Measurements from ENCODE around the gene PHACTR4.

DNA sequence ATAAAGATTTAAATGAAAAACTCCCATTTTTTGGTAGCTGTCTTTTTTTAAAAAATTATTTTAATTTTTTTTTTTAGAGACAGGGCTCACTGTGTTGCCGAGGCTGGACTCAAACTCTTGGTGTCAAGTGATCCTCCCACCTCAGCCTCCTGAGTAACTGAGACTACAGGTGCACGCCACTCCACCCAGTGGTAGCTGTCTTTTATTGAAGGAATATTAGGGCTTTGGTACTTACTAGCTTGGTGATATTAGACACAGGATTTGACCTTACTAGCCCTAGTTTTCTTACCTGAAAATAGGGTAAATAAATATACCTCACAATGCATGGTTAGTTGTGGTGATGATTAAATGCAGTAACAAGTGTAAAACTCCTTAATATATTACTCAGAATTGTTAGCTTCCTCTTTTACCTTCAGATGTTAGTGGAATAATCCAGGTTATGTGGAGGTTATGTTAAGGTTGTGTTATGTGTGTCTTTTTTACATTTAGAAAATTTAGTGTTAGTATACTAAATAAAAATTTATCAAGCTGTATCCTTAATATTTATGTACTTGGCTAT lies 66.8 kb downstream of the PHACTR4 start:
- TF ChIP-seq WT1 (tag by site-specific recombination; IDR thresholded peaks at IDR 0.05) (no peak), YY1 (tag by site-specific recombination; IDR thresholded peaks at IDR 0.05) (no peak), TCF7L2 (IDR thresholded peaks at IDR 0.05; ENCODE audit: borderline replicate concordance, low read depth, low read length) (no peak), ZBTB7A (tag by site-specific recombination; IDR thresholded peaks at IDR 0.05; ENCODE audit: low read depth) (no peak), ZNF776 (tag by site-specific recombination; IDR thresholded peaks at IDR 0.05; ENCODE audit: borderline replicate concordance) (no peak), RBAK (tag by site-specific recombination; IDR thresholded peaks at IDR 0.05) (no peak), ZNF501 (tag by site-specific recombination; IDR thresholded peaks at IDR 0.05) (no peak), ZNF138 (tag by site-specific recombination; IDR thresholded peaks at IDR 0.05; ENCODE audit: borderline replicate concordance) (no peak), ZNF121 (tag by site-specific recombination; IDR thresholded peaks at IDR 0.05) (no peak), ZEB2 (tag by site-specific recombination; IDR thresholded peaks at IDR 0.05) (no peak)
- TF ChIP-seq, protein P1, sequence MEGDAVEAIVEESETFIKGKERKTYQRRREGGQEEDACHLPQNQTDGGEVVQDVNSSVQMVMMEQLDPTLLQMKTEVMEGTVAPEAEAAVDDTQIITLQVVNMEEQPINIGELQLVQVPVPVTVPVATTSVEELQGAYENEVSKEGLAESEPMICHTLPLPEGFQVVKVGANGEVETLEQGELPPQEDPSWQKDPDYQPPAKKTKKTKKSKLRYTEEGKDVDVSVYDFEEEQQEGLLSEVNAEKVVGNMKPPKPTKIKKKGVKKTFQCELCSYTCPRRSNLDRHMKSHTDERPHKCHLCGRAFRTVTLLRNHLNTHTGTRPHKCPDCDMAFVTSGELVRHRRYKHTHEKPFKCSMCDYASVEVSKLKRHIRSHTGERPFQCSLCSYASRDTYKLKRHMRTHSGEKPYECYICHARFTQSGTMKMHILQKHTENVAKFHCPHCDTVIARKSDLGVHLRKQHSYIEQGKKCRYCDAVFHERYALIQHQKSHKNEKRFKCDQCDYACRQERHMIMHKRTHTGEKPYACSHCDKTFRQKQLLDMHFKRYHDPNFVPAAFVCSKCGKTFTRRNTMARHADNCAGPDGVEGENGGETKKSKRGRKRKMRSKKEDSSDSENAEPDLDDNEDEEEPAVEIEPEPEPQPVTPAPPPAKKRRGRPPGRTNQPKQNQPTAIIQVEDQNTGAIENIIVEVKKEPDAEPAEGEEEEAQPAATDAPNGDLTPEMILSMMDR (tag by site-specific recombination; IDR thresholded peaks at IDR 0.05): no peak
- TF ChIP-seq, protein P2, sequence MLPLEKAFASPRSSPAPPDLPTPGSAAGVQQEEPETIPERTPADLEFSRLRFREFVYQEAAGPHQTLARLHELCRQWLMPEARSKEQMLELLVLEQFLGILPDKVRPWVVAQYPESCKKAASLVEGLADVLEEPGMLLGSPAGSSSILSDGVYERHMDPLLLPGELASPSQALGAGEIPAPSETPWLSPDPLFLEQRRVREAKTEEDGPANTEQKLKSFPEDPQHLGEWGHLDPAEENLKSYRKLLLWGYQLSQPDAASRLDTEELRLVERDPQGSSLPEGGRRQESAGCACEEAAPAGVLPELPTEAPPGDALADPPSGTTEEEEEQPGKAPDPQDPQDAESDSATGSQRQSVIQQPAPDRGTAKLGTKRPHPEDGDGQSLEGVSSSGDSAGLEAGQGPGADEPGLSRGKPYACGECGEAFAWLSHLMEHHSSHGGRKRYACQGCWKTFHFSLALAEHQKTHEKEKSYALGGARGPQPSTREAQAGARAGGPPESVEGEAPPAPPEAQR (tag by site-specific recombination; IDR thresholded peaks at IDR 0.05): no peak
- TF ChIP-seq, protein P3, sequence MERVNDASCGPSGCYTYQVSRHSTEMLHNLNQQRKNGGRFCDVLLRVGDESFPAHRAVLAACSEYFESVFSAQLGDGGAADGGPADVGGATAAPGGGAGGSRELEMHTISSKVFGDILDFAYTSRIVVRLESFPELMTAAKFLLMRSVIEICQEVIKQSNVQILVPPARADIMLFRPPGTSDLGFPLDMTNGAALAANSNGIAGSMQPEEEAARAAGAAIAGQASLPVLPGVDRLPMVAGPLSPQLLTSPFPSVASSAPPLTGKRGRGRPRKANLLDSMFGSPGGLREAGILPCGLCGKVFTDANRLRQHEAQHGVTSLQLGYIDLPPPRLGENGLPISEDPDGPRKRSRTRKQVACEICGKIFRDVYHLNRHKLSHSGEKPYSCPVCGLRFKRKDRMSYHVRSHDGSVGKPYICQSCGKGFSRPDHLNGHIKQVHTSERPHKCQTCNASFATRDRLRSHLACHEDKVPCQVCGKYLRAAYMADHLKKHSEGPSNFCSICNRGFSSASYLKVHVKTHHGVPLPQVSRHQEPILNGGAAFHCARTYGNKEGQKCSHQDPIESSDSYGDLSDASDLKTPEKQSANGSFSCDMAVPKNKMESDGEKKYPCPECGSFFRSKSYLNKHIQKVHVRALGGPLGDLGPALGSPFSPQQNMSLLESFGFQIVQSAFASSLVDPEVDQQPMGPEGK (tag by site-specific recombination; IDR thresholded peaks at IDR 0.05): no peak

Data from HEK293 (cell line).